HCT116 (cell line): Measurements from ENCODE around the gene SERPINA3. TPM values are rescaled to one million over a fixed set of nuclear protein-coding genes. Genes with fewer than 3 reads are reported as not detected.

Experiments
- ATAC-seq: fragments of 200-7000 bp; cut with Tn5 transposase; 2 replicates; pipeline ENCODE4 v1.9.1; 2020; ENCODE audit warnings: mild to moderate bottlenecking, moderate library complexity
- BruUV-seq: library from RNA; stranded (reverse); fragments of 400-500 nt; replicated peaks from 2 replicates; lab custom pipeline; 2021; lab: Mats Ljungman, UMichigan
- CTCF ChIA-PET: fragments of 300-600 bp; sonication (Branson Sonifier 250); formaldehyde crosslinking; loops from one replicate; lab custom pipeline; 2021; ENCODE audit warnings: antibody characterized with exemption; lab: Charles Lee
- POLR2A ChIA-PET: fragments of 300-600, 350-600 bp; sonication (Branson Sonifier 250); formaldehyde crosslinking; loops from one replicate; lab custom pipeline; 2021; ENCODE audit warnings: antibody characterized with exemption; lab: Charles Lee
- RAD21 ChIA-PET, 2 experiments: fragments of 300-600 bp; sonication (Branson Sonifier 250); formaldehyde crosslinking; loops; one replicate each; lab custom pipeline; 2023; ENCODE audit warnings: low total read pairs in 2 of 2; ENCODE audit not compliant: uncharacterized antibody in 2 of 2, unreplicated experiment in 2 of 2, low non-redundant PET in 1 of 2; lab: Charles Lee
- DNase-seq: peaks from one replicate; pipeline ENCODE4 v3.0.0-alpha.2; 2010; ENCODE audit warnings: low read depth, low spot score
- H2AFZ ChIP-seq: fragments of 200-600 bp; shearing (Covaris generic), sonication (generic); 2 replicates; pipeline ENCODE4 v1.6.1; 2017; ENCODE audit warnings: low read depth, mixed run types, mixed read lengths, antibody characterized with exemption, low read length; ENCODE audit not compliant: poor library complexity, severe bottlenecking
- H3K27ac ChIP-seq: 2 replicates; pipeline ENCODE4 v1.5.1; 2012; ENCODE audit warnings: low read depth, low read length
- H3K27me3 ChIP-seq: fragments of 200-600 bp; sonication (generic); 2 replicates; pipeline ENCODE4 v1.6.1; 2016; ENCODE audit warnings: mixed run types, low read length, mixed read lengths; ENCODE audit not compliant: insufficient read depth
- H3K36me3 ChIP-seq, 2 experiments: fragments of 200-500 bp in 1 of 2; fragments of 200-600 bp in 1 of 2; sonication (Bioruptor generic) in 1 of 2; sonication (generic) in 1 of 2; 2 replicates each; pipeline versions ENCODE4 v1.5.1 to v1.6.1; 2014 to 2016; ENCODE audit warnings: low read length in 2 of 2, inconsistent platforms in 1 of 2, mixed read lengths in 1 of 2, mixed run types in 1 of 2; ENCODE audit not compliant: insufficient read depth in 2 of 2, control insufficient read depth in 1 of 2
- H3K4me1 ChIP-seq, 2 experiments: fragments of 200-600 bp in 1 of 2; sonication (generic) in 1 of 2; 2 replicates each; pipeline versions ENCODE4 v1.5.1 to v1.6.1; 2012 to 2017; ENCODE audit warnings: low read length in 2 of 2, inconsistent platforms in 1 of 2, mild to moderate bottlenecking in 1 of 2, mixed read lengths in 1 of 2, mixed run types in 1 of 2, moderate library complexity in 1 of 2; ENCODE audit not compliant: insufficient read depth in 2 of 2, control insufficient read depth in 1 of 2
- H3K4me2 ChIP-seq: fragments of 200-600 bp; sonication (generic); 2 replicates; pipeline ENCODE4 v1.6.1; 2017; ENCODE audit warnings: mixed run types, low read length, mixed read lengths
- H3K4me3 ChIP-seq, 2 experiments: fragments of 200-600 bp in 1 of 2; sonication (generic) in 1 of 2; replicated peaks in 1 of 2; 2 replicates each; pipeline ENCODE4 v1.5.1; 2011 to 2016; ENCODE audit warnings: low read length in 2 of 2, control low read depth in 1 of 2, low read depth in 1 of 2, mild to moderate bottlenecking in 1 of 2, mixed read lengths in 1 of 2, mixed run types in 1 of 2
- H3K79me2 ChIP-seq: fragments of 200-600 bp; sonication (generic); 2 replicates; pipeline ENCODE4 v1.6.1; 2017; ENCODE audit warnings: mild to moderate bottlenecking, mixed run types, low read length, moderate library complexity, mixed read lengths; ENCODE audit not compliant: insufficient read depth
- H3K9ac ChIP-seq: fragments of 200-600 bp; sonication (generic); 2 replicates; pipeline ENCODE4 v1.6.1; 2016; ENCODE audit warnings: low read length, mixed read lengths
- H3K9me2 ChIP-seq: fragments of 200-600 bp; sonication (generic), shearing (Covaris generic); 2 replicates; pipeline ENCODE4 v1.6.1; 2017; ENCODE audit warnings: mixed run types, mild to moderate bottlenecking, moderate library complexity; ENCODE audit not compliant: insufficient read depth
- H3K9me3 ChIP-seq, 2 experiments: fragments of 200-500 bp in 1 of 2; fragments of 200-600 bp in 1 of 2; sonication (Bioruptor generic) in 1 of 2; sonication (generic) in 1 of 2; 2 replicates each; pipeline ENCODE4 v1.6.1; 2014 to 2017; ENCODE audit warnings: low read length in 2 of 2, mixed read lengths in 2 of 2, inconsistent platforms in 1 of 2, low read depth in 1 of 2, mild to moderate bottlenecking in 1 of 2, mixed run types in 1 of 2, moderate library complexity in 1 of 2; ENCODE audit not compliant: control insufficient read depth in 1 of 2, insufficient read depth in 1 of 2
- H4K20me1 ChIP-seq: fragments of 200-600 bp; sonication (generic), shearing (Covaris generic); 2 replicates; pipeline ENCODE4 v1.6.1; 2017; ENCODE audit warnings: mixed run types, mild to moderate bottlenecking, moderate library complexity; ENCODE audit not compliant: insufficient read depth
- CBX3 ChIP-seq: IDR thresholded peaks from 2 replicates; pipeline ENCODE4 v1.6.1; 2012; ENCODE audit warnings: low read depth
- CEBPB ChIP-seq: IDR thresholded peaks from 2 replicates; pipeline ENCODE4 v1.6.1; 2012; ENCODE audit warnings: low read depth
- EGR1 ChIP-seq: IDR thresholded peaks from 2 replicates; pipeline ENCODE4 v1.6.1; 2012; ENCODE audit warnings: low read depth
- EZH2phosphoT487 ChIP-seq: fragments of 200-600 bp; IDR thresholded peaks from 2 replicates; pipeline ENCODE4 v1.6.1; 2018; ENCODE audit warnings: antibody characterized with exemption, borderline replicate concordance
- POLR2AphosphoS5 ChIP-seq: IDR thresholded peaks from 2 replicates; pipeline ENCODE4 v1.6.1; 2011; ENCODE audit warnings: mild to moderate bottlenecking, low read depth, low read length, moderate library complexity
- RAD21 ChIP-seq: IDR thresholded peaks from 2 replicates; pipeline ENCODE4 v1.6.1; 2012; ENCODE audit warnings: low read depth, mild to moderate bottlenecking
- SIN3A ChIP-seq: IDR thresholded peaks from 2 replicates; pipeline ENCODE4 v1.6.1; 2012; ENCODE audit warnings: low read depth
- SP1 ChIP-seq: IDR thresholded peaks from 2 replicates; pipeline ENCODE4 v1.6.1; 2012; ENCODE audit warnings: low read depth
- SRF ChIP-seq: IDR thresholded peaks from 2 replicates; pipeline ENCODE4 v1.6.1; 2012; ENCODE audit warnings: low read depth
- TCF7L2 ChIP-seq: IDR thresholded peaks from 2 replicates; pipeline ENCODE4 v1.7.0; 2011; ENCODE audit warnings: borderline replicate concordance, inconsistent platforms; ENCODE audit not compliant: insufficient read depth, insufficient read length; ENCODE audit errors: extremely low read depth
- YY1 ChIP-seq: IDR thresholded peaks from 2 replicates; pipeline ENCODE4 v1.6.1; 2011; ENCODE audit warnings: low read length, low read depth, moderate library complexity, mild to moderate bottlenecking; ENCODE audit not compliant: insufficient replicate concordance; ENCODE audit errors: extremely low read depth
- ZFX ChIP-seq: fragments of 450-650 bp; IDR thresholded peaks from 2 replicates; pipeline ENCODE4 v1.6.1; 2017
- intact Hi-C: fragments of 100-400 bp; cut with micrococcal nuclease; formaldehyde crosslinking; loops from 2 replicates; pipeline ENCODE4 v1.10.0; 2022
- total RNA-seq: library from RNA; stranded (reverse); gene quantifications from one replicate; pipeline ENCODE4 v1.2.1, GENCODE V29; 2021; ENCODE audit not compliant: unreplicated experiment
- TF ChIP-seq, protein P1 (sequence below): IDR thresholded peaks from 2 replicates; pipeline ENCODE4 v1.6.1; 2012
- TF ChIP-seq, protein P2 (sequence below): IDR thresholded peaks from 2 replicates; pipeline ENCODE4 v1.6.1; 2012; ENCODE audit warnings: low read depth
- TF ChIP-seq, protein P3 (sequence below): IDR thresholded peaks from 2 replicates; pipeline ENCODE4 v1.6.1; 2012

SERPINA3 gene
- total RNA-seq, 1 experiment from 2014 or later: 4.3 TPM

DNA sequence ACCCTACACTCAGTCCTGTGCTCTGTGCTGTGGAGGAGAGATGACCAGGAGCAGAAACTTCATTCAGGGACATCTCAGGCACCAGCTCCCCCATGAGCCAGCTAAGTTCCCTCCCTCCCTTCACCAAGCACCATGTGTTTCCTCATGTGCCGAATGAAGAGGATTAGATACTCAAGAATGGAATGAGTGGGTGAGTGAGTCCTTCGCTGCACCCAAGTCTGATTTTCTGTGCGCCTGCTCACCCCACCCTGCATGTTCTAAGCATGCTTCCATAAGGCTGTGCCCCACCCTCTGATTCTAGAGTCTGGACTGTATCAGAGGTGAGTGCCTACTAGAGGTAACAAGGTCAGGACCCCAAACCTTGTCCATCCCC is 18.8 kb upstream of the SERPINA3 start:
- no peak for ATAC-seq
- Histone ChIP-seq H3K79me2 (no peaks in the 10 kb centered on the region), H4K20me1 (no peaks in the 10 kb centered on the region), H3K9ac (no peak overlapping the region), H3K9me2 (no peaks in the 10 kb centered on the region), H3K36me3 (no peaks in the 10 kb centered on the region), H3K27me3 (no peaks in the 10 kb centered on the region), H3K4me1 (peaks cover 1 to 5% of the 10 kb centered on the region in 2 experiments; a peak in 3 of 4 replicates), H3K4me2 (no peak overlapping the region), H3K4me3 (no peak overlapping the region), H2AFZ (no peak overlapping the region), H3K9me3 (no peaks in the 10 kb centered on the region), H3K27ac (no peak overlapping the region)
- BruUV-seq: no TSS peak
- no peak for TF ChIP-seq YY1
- TF ChIP-seq RAD21: no peak
- TF ChIP-seq, protein P1, sequence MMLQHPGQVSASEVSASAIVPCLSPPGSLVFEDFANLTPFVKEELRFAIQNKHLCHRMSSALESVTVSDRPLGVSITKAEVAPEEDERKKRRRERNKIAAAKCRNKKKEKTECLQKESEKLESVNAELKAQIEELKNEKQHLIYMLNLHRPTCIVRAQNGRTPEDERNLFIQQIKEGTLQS: no peak
- no peak for TF ChIP-seq EZH2phosphoT487
- TF ChIP-seq SRF: no peak
- TF ChIP-seq EGR1: no peak
- TF ChIP-seq TCF7L2: no peak
- no peak for TF ChIP-seq SIN3A
- no peak for TF ChIP-seq CEBPB
- TF ChIP-seq, protein P2, sequence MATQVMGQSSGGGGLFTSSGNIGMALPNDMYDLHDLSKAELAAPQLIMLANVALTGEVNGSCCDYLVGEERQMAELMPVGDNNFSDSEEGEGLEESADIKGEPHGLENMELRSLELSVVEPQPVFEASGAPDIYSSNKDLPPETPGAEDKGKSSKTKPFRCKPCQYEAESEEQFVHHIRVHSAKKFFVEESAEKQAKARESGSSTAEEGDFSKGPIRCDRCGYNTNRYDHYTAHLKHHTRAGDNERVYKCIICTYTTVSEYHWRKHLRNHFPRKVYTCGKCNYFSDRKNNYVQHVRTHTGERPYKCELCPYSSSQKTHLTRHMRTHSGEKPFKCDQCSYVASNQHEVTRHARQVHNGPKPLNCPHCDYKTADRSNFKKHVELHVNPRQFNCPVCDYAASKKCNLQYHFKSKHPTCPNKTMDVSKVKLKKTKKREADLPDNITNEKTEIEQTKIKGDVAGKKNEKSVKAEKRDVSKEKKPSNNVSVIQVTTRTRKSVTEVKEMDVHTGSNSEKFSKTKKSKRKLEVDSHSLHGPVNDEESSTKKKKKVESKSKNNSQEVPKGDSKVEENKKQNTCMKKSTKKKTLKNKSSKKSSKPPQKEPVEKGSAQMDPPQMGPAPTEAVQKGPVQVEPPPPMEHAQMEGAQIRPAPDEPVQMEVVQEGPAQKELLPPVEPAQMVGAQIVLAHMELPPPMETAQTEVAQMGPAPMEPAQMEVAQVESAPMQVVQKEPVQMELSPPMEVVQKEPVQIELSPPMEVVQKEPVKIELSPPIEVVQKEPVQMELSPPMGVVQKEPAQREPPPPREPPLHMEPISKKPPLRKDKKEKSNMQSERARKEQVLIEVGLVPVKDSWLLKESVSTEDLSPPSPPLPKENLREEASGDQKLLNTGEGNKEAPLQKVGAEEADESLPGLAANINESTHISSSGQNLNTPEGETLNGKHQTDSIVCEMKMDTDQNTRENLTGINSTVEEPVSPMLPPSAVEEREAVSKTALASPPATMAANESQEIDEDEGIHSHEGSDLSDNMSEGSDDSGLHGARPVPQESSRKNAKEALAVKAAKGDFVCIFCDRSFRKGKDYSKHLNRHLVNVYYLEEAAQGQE: no peak
- no peak for TF ChIP-seq CBX3
- TF ChIP-seq, protein P3, sequence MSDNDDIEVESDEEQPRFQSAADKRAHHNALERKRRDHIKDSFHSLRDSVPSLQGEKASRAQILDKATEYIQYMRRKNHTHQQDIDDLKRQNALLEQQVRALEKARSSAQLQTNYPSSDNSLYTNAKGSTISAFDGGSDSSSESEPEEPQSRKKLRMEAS: no peak
- TF ChIP-seq ZFX: no peak
- TF ChIP-seq SP1: no peak
- no peak for TF ChIP-seq POLR2AphosphoS5
- intact Hi-C loops: no loop called here
- ChIA-PET POLR2A (no interaction called here), RAD21 (no interaction called here), CTCF (no interaction called here)
- no peak for DNase-seq
